ENCODE measurements around the gene PRDM16. TPM values are rescaled to one million over a fixed set of nuclear protein-coding genes. Genes with fewer than 3 reads are reported as not detected.

The PRDM16 gene
- total and polyA plus RNA-seq, 2 of the 13 experiments (the other 11 are each of a cell fraction or from before 2014, with no cell fraction given) = 0.15 to 0.81 TPM

- TF ChIP-seq ZBTB39 (CRISPR knock-in tag; IDR thresholded peaks at IDR 0.05) (peak; percentile 66; the same call in 1 of the 2 replicates), ZNF276 (CRISPR knock-in tag; IDR thresholded peaks at IDR 0.05; ENCODE audit: low read depth) (no peak), PREB (CRISPR knock-in tag; IDR thresholded peaks at IDR 0.05) (no peak), SSRP1 (CRISPR knock-in tag; IDR thresholded peaks at IDR 0.05) (peak; percentile 60; the same call in 1 of the 2 replicates), ZNF740 (CRISPR knock-in tag; IDR thresholded peaks at IDR 0.05) (peak; percentile 88), KLF13 (CRISPR knock-in tag; IDR thresholded peaks at IDR 0.05) (no peak), ZNF296 (CRISPR knock-in tag; conservative IDR thresholded peaks at IDR 0.05) (peak; percentile 86; the same call in 1 of the 2 replicates), ATF4 (CRISPR knock-in tag; IDR thresholded peaks at IDR 0.05) (no peak), MAFF (IDR thresholded peaks at IDR 0.05; ENCODE audit: low read depth, low read length) (no peak), ZHX2 (IDR thresholded peaks at IDR 0.05; ENCODE audit: low read depth) (peak; percentile 55; the same call in 1 of the 2 replicates), ZHX2 (CRISPR knock-in tag; IDR thresholded peaks at IDR 0.05; ENCODE audit: borderline replicate concordance) (no peak; the same call in 1 of the 2 replicates), ZNF136 (CRISPR knock-in tag; IDR thresholded peaks at IDR 0.05; ENCODE audit: low read depth) (0 out of 2 replicates have a peak, but pooled peaks have one; percentile 50), POLR2AphosphoS2 (IDR thresholded peaks at IDR 0.05; ENCODE audit: low read depth, low read length) (no peak)
Observed at GRCh38 chr1:3320246-3321152, 251.5 kb downstream of the PRDM16 start (continued).
